Sigmoid colon (tissue), 7 donors: ENCODE data around the gene KLK14. TPM values are rescaled to one million over a fixed set of nuclear protein-coding genes. Genes with fewer than 3 reads are reported as not detected.

Source experiments
- DNase-seq: peaks from one replicate; pipeline ENCODE4 v3.0.0-alpha.2; 2019
- H3K27ac ChIP-seq, 4 donors: fragments of 200-600 bp; sonication (generic); one replicate each; pipeline ENCODE4 v1.5.1; 2016 to 2019; ENCODE audit warnings: mild to moderate bottlenecking in 1 of 4
- H3K27me3 ChIP-seq, 3 donors: fragments of 200-600 bp; sonication (generic); one replicate each; pipeline ENCODE4 v1.5.1; 2019; ENCODE audit warnings: mild to moderate bottlenecking in 1 of 3
- H3K36me3 ChIP-seq, 4 donors: fragments of 200-600 bp; sonication (generic); one replicate each; pipeline ENCODE4 v1.5.1; 2016 to 2019
- H3K4me1 ChIP-seq, 4 donors: fragments of 200-600 bp; sonication (generic); one replicate each; pipeline ENCODE4 v1.5.1; 2017 to 2019
- H3K4me3 ChIP-seq, 4 donors: fragments of 200-600 bp; sonication (generic); one replicate each; pipeline ENCODE4 v1.5.1; 2017 to 2019; ENCODE audit warnings: mild to moderate bottlenecking in 2 of 4, moderate library complexity in 1 of 4
- H3K9me3 ChIP-seq, 4 donors: fragments of 200-600 bp in 3 of 4; sonication (generic) in 3 of 4; one replicate each; pipeline versions ENCODE4 v1.5.1 to v1.6.1; 2013 to 2019
- CTCF ChIP-seq, 4 experiments: fragments of 450-650 bp in 3 of 4; fragments of 200-600 bp in 1 of 4; IDR thresholded peaks; one replicate each; pipeline ENCODE4 v1.5.1; 2016 to 2019; ENCODE audit warnings: antibody characterized with exemption in 4 of 4, mild to moderate bottlenecking in 3 of 4, moderate library complexity in 2 of 4
- EP300 ChIP-seq, 4 donors: sonication (generic); formaldehyde crosslinking; IDR thresholded peaks; one replicate each; pipeline ENCODE4 v1.6.1; 2017; ENCODE audit warnings: antibody characterized with exemption in 4 of 4
- POLR2A ChIP-seq, 2 donors: fragments of 450-650 bp; IDR thresholded peaks; one replicate each; pipeline ENCODE4 v1.6.1; 2016; ENCODE audit warnings: antibody characterized with exemption in 2 of 2, mild to moderate bottlenecking in 2 of 2, moderate library complexity in 2 of 2
- POLR2AphosphoS5 ChIP-seq, 4 donors: sonication (generic); formaldehyde crosslinking; IDR thresholded peaks; one replicate each; pipeline ENCODE4 v1.6.1; 2017; ENCODE audit warnings: antibody characterized with exemption in 4 of 4
- WGBS, 2 donors: extraction: QIAGEN DNeasy Blood & Tissue Kit; methylation state at CpG; one replicate each; pipeline ENCODE4 v1.1.7; 2013; 5-methylcytosine and 5-hydroxymethylcytosine counted together
- intact Hi-C: fragments of 100-400 bp; cut with DNase I; formaldehyde crosslinking; loops from one replicate; pipeline ENCODE4 v1.15.1; 2023
- polyA plus RNA-seq, 3 donors: library from polyadenylated mRNA; stranded (reverse); fragments of 200-250 nt; gene quantifications; one replicate each; pipeline ENCODE4 v1.2.3, GENCODE V29; 2013
- total RNA-seq, 4 donors: library from RNA; depleted of rRNA; stranded (reverse); fragments of >200 nt; gene quantifications; one replicate each; pipeline ENCODE4 v1.1.0, GENCODE V29; 2016
- donor health status: healthy with polysubstance abuse.
- donor health status: Bipolar disorder and iron deficiency.
- donor health status: healthy.

KLK14 gene
- total and polyA plus RNA-seq, 7 donors = 0.51 TPM; not detected in 6

DNA sequence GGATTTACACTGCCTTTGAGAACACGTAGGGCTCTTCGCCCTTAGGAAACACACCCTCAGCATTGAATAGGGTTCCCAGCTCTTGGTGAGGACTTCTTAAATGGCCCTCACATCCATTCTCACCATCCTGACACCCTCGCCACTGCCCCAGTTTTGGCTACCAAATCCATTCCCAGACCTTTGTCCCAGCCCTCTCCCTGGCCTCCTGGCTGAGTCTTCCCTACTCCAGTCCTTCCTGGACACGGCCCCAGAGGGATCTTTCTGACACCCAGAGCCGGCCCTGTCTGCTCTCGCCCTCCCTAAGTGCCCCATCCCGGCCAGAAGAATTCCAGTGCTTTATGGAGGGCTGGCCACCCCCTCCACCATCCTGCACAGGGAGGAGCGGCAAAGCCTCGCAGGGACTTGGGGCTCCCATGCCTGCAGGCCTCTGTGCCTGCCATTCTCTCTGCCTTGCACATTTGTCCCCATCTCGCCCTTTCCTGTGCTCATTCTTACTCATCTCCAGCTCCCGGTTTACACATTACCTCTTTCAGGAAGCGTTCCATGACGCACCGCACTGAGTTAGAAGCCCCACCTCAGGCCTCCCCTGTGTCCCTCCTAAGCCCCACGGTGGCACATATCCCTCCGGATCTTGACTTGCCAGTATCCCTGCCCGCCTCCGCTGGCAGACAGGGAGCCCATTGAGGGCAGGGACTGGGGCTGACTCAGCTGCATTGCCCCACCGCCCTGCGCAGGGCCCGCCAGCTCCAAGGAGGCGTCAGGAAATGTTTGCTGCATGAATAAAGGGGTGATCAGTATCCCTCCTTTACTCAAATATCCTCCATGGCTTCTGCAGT lies 11.0 kb upstream of the KLK14 start:
- no peaks in the 10 kb centered on the region for H3K9me3 ChIP-seq
- 78 to 80% methylated on average over 22 of the region's 22 CpGs for WGBS, 2 donors
- no peaks in the 10 kb centered on the region for H3K27me3 ChIP-seq
- intact Hi-C loops = no loop called here
- no peak overlapping the region for H3K27ac ChIP-seq
- H3K4me1 ChIP-seq = peaks cover 0 to 10% (median 5%) of the 10 kb centered on the region in 4 donors
- no peaks in the 10 kb centered on the region for H3K36me3 ChIP-seq
- no peak overlapping the region for H3K4me3 ChIP-seq
- TF ChIP-seq POLR2A (IDR thresholded peaks at IDR 0.05) (no peak), EP300 (IDR thresholded peaks at IDR 0.05) (no peak), POLR2AphosphoS5 (IDR thresholded peaks at IDR 0.05) (no peak), CTCF (IDR thresholded peaks at IDR 0.05) (no peak)
- no peak for DNase-seq

DNA sequence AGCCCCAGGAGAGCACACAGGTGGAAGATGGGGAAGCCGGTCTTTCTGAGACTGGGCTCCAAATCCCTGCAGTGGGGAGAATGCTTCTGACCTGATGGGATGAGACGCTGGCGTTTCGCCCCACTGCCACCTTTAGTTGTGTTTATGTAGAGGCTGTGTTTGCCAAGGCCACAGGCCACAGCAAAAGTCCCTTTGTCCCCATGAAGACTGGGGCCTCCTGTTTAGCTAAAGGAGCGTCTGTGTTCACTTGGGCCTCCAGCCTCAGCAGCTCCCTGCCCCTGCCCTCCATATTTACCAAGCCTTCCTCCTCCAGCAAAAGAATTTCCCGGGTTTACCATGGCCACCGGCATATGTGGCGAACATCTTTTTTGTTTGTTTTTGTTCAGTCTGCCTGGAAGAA lies 10.4 kb upstream of the KLK14 start:
- WGBS, 2 donors = 52 to 72% methylated on average over 8 of the region's 8 CpGs
- peak; percentile 48 for DNase-seq
- Histone ChIP-seq H3K36me3 (no peaks in the 10 kb centered on the region), H3K27ac (no peak overlapping the region), H3K27me3 (no peaks in the 10 kb centered on the region), H3K4me1 (peaks cover 0 to 6% (median 2%) of the 10 kb centered on the region in 4 donors), H3K4me3 (no peak overlapping the region), H3K9me3 (no peaks in the 10 kb centered on the region)
- TF ChIP-seq CTCF (IDR thresholded peaks at IDR 0.05) (no peak), POLR2AphosphoS5 (IDR thresholded peaks at IDR 0.05) (no peak), POLR2A (IDR thresholded peaks at IDR 0.05) (no peak), EP300 (IDR thresholded peaks at IDR 0.05) (no peak)
- intact Hi-C loops = no loop called here

DNA sequence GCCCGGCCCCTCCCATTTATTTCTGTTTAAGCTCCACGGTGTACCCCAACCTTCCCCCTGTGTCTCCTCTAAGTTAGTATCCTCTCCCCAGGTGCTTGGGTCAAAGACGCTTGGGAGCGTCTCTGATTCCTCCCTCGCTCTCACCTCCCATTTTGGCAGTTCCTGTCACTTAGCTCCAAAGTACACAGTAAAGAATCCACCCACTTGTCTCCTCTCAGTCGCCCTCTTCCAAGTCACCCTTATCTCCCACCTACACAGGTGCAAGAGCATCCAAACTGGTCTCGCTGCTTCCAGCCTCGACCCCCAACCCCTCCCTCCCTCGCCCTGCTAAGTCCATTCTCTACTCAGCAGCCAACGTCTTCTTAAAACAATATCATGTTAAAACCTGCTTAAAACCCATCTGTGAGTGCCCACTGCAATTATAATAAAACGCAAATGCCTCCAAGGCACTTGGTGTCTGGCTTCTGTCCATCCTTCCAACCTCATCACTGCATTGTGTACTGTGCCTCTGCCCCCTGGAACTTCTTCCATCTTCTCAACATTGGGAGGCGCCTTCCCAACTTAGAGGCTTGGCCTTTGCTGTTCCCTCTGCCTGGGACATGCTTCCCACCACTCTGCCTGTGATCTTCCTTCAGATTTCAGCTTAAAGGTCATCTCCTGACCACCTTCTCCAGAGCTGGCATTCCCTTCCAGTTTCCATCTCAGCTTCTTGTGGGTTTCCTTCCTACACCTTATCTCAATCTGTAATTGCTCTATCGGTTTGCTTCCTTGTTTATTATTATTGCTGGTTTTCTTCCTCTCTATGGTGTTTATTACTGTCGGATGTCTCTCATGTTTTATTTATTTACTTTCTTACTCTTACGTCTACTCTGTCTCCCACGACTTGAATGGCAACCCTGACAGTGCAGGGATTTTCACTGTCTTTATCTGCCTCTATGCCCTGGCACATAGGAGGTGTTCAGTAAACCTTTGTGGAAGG lies 9.5 kb upstream of the KLK14 start:
- intact Hi-C loops = no loop called here
- Histone ChIP-seq H3K4me1 (peaks cover 0 to 5% (median 0%) of the 10 kb centered on the region in 4 donors), H3K27ac (no peak overlapping the region), H3K36me3 (no peaks in the 10 kb centered on the region), H3K27me3 (no peaks in the 10 kb centered on the region), H3K9me3 (no peaks in the 10 kb centered on the region), H3K4me3 (no peak overlapping the region)
- WGBS, 2 donors = 22 to 60% methylated on average over 16 of the region's 16 CpGs
- TF ChIP-seq POLR2A (IDR thresholded peaks at IDR 0.05) (no peak), POLR2AphosphoS5 (IDR thresholded peaks at IDR 0.05) (no peak), CTCF (IDR thresholded peaks at IDR 0.05) (no peak), EP300 (IDR thresholded peaks at IDR 0.05) (no peak)
- DNase-seq = no peak

- Histone ChIP-seq H3K9me3 (no peaks in the 10 kb centered on the region), H3K4me3 (no peak overlapping the region), H3K27ac (no peak overlapping the region), H3K27me3 (no peaks in the 10 kb centered on the region), H3K36me3 (no peaks in the 10 kb centered on the region), H3K4me1 (peaks cover 0 to 5% (median 0%) of the 10 kb centered on the region in 4 donors)
- DNase-seq = no peak
- WGBS, 2 donors = 83 to 91% methylated on average over 10 of the region's 10 CpGs
- intact Hi-C loops = no loop called here
- no peak for TF ChIP-seq POLR2A (IDR thresholded peaks at IDR 0.05)
- TF ChIP-seq POLR2AphosphoS5 (IDR thresholded peaks at IDR 0.05) = no peak
- no peak for TF ChIP-seq CTCF (IDR thresholded peaks at IDR 0.05)
- no peak for TF ChIP-seq EP300 (IDR thresholded peaks at IDR 0.05)
Measured at GRCh38 chr19:51091126-51091525, 8.4 kb upstream of the KLK14 start.
